H9 (cell line): ENCODE data around the gene CDH23. TPM values are rescaled to one million over a fixed set of nuclear protein-coding genes. Genes with fewer than 3 reads are reported as not detected.

Source experiments
- DNase-seq: peaks from one replicate; pipeline ENCODE4 v3.0.0-alpha.2; 2017
- H2AFZ ChIP-seq: one replicate; pipeline ENCODE4 v1.6.1; 2013; ENCODE audit warnings: mild to moderate bottlenecking, low read length, control low read depth, moderate library complexity
- H2AK5ac ChIP-seq: 2 replicates; pipeline ENCODE4 v1.6.1; 2013; ENCODE audit warnings: low read length, control low read depth, mixed read lengths; ENCODE audit not compliant: insufficient read length
- H2BK120ac ChIP-seq: one replicate; pipeline ENCODE4 v1.6.1; 2013; ENCODE audit warnings: low read depth, mild to moderate bottlenecking, low read length, control low read depth, inconsistent platforms; ENCODE audit not compliant: poor library complexity, severe bottlenecking
- H2BK12ac ChIP-seq: 2 replicates; pipeline ENCODE4 v1.6.1; 2013; ENCODE audit warnings: low read length, control low read depth, mixed read lengths, low read depth; ENCODE audit not compliant: insufficient read length
- H2BK15ac ChIP-seq: 2 replicates; pipeline ENCODE4 v1.6.1; 2013; ENCODE audit warnings: low read depth, low read length, control low read depth
- H2BK20ac ChIP-seq: one replicate; pipeline ENCODE4 v1.6.1; 2013; ENCODE audit warnings: low read depth, mild to moderate bottlenecking, low read length, control low read depth, inconsistent platforms; ENCODE audit not compliant: poor library complexity, severe bottlenecking
- H2BK5ac ChIP-seq: 2 replicates; pipeline ENCODE4 v1.6.1; 2013; ENCODE audit warnings: low read length, control low read depth, mixed read lengths; ENCODE audit not compliant: insufficient read length
- H3K14ac ChIP-seq: 2 replicates; pipeline ENCODE4 v1.6.1; 2013; ENCODE audit warnings: low read length, control low read depth; ENCODE audit not compliant: insufficient read depth
- H3K18ac ChIP-seq: 2 replicates; pipeline ENCODE4 v1.6.1; 2013; ENCODE audit warnings: low read depth, mild to moderate bottlenecking, mixed read lengths, low read length, control low read depth; ENCODE audit not compliant: insufficient read length
- H3K23ac ChIP-seq: 2 replicates; pipeline ENCODE4 v1.6.1; 2013; ENCODE audit warnings: low read length, control low read depth, mixed read lengths, low read depth; ENCODE audit not compliant: insufficient read length
- H3K23me2 ChIP-seq: 2 replicates; pipeline ENCODE4 v1.6.1; 2013; ENCODE audit warnings: low read depth, mild to moderate bottlenecking, mixed read lengths, low read length, control low read depth; ENCODE audit not compliant: insufficient read length, poor library complexity, severe bottlenecking
- H3K27ac ChIP-seq: 2 replicates; pipeline ENCODE4 v1.5.1; 2013; ENCODE audit warnings: low read length, control low read depth, mixed read lengths, low read depth; ENCODE audit not compliant: insufficient read length
- H3K27me3 ChIP-seq: 2 replicates; pipeline ENCODE4 v1.6.1; 2013; ENCODE audit warnings: low read length, control low read depth, inconsistent platforms; ENCODE audit not compliant: insufficient read depth
- H3K4ac ChIP-seq: 2 replicates; pipeline ENCODE4 v1.6.1; 2013; ENCODE audit warnings: low read depth, mild to moderate bottlenecking, control low read depth, inconsistent platforms, low read length, moderate library complexity
- H3K4me1 ChIP-seq: 2 replicates; pipeline ENCODE4 v1.6.1; 2013; ENCODE audit warnings: low read length, control low read depth, inconsistent platforms; ENCODE audit not compliant: insufficient read depth
- H3K4me2 ChIP-seq: 2 replicates; pipeline ENCODE4 v1.6.1; 2013; ENCODE audit warnings: low read length, control low read depth, mixed read lengths; ENCODE audit not compliant: insufficient read length, insufficient read depth
- H3K56ac ChIP-seq: 2 replicates; pipeline ENCODE4 v1.6.1; 2013; ENCODE audit warnings: low read depth, mild to moderate bottlenecking, mixed read lengths, low read length, control low read depth; ENCODE audit not compliant: insufficient read length
- H3K79me1 ChIP-seq: 2 replicates; pipeline ENCODE4 v1.6.1; 2013; ENCODE audit warnings: low read depth, mild to moderate bottlenecking, moderate library complexity, low read length, control low read depth, inconsistent platforms; ENCODE audit not compliant: insufficient read depth, poor library complexity, severe bottlenecking
- H3K79me2 ChIP-seq: 2 replicates; pipeline ENCODE4 v1.6.1; 2013; ENCODE audit warnings: low read length, control low read depth, inconsistent platforms; ENCODE audit not compliant: insufficient read depth
- H3K9ac ChIP-seq: 2 replicates; pipeline ENCODE4 v1.6.1; 2013; ENCODE audit warnings: low read length, control low read depth, mixed read lengths; ENCODE audit not compliant: insufficient read length; ENCODE audit errors: extremely low read depth
- H3K9me3 ChIP-seq: one replicate; pipeline ENCODE4 v1.6.1; 2013; ENCODE audit warnings: low read depth, low read length, inconsistent platforms; ENCODE audit not compliant: control insufficient read depth
- H3T11ph ChIP-seq: one replicate; pipeline ENCODE4 v1.6.1; 2013; ENCODE audit warnings: mild to moderate bottlenecking, low read length, control low read depth, inconsistent platforms
- H4K20me1 ChIP-seq: one replicate; pipeline ENCODE4 v1.6.1; 2013; ENCODE audit not compliant: control insufficient read depth, insufficient read length, insufficient read depth
- H4K5ac ChIP-seq: 2 replicates; pipeline ENCODE4 v1.6.1; 2013; ENCODE audit warnings: low read depth, mild to moderate bottlenecking, mixed read lengths, low read length, control low read depth; ENCODE audit not compliant: insufficient read length
- H4K8ac ChIP-seq: replicated peaks from 2 replicates; pipeline ENCODE4 v1.6.1; 2013; ENCODE audit warnings: low read length, control low read depth, mixed read lengths, low read depth; ENCODE audit not compliant: insufficient read length
- H4K91ac ChIP-seq: 2 replicates; pipeline ENCODE4 v1.6.1; 2013; ENCODE audit warnings: low read depth, mild to moderate bottlenecking, moderate library complexity, mixed read lengths, low read length, control low read depth; ENCODE audit not compliant: insufficient read length
- H3K27ac Mint-ChIP-seq, 3 experiments: 2 replicates in 2 of 3; 3 replicates in 1 of 3; pipeline ENCODE4 v1.8.0; 2020 to 2021; ENCODE audit warnings: mixed read lengths in 3 of 3, mild to moderate bottlenecking in 1 of 3, moderate library complexity in 1 of 3
- H3K27me3 Mint-ChIP-seq: 2 replicates; pipeline ENCODE4 v1.8.0; 2021; ENCODE audit warnings: low read depth, mild to moderate bottlenecking, moderate library complexity, mixed read lengths
- H3K36me3 Mint-ChIP-seq, 3 experiments: 2 replicates in 2 of 3; 3 replicates in 1 of 3; pipeline ENCODE4 v1.8.0; 2020 to 2021; ENCODE audit warnings: low read depth in 3 of 3, mixed read lengths in 3 of 3; ENCODE audit not compliant: insufficient read depth in 1 of 3
- H3K4me1 Mint-ChIP-seq, 2 experiments: 2 replicates each; pipeline ENCODE4 v1.8.0; 2020; ENCODE audit warnings: mixed read lengths in 2 of 2
- H3K4me3 Mint-ChIP-seq, 2 experiments: 2 replicates in 1 of 2; 3 replicates in 1 of 2; pipeline ENCODE4 v1.8.0; 2020 to 2021; ENCODE audit warnings: mild to moderate bottlenecking in 2 of 2, mixed read lengths in 2 of 2, moderate library complexity in 1 of 2
- H3K9me3 Mint-ChIP-seq, 2 experiments: 2 replicates in 1 of 2; 3 replicates in 1 of 2; pipeline ENCODE4 v1.8.0; 2020; ENCODE audit warnings: mild to moderate bottlenecking in 2 of 2, mixed read lengths in 2 of 2, moderate library complexity in 1 of 2
- WGBS: extraction: QIAGEN DNeasy Blood & Tissue Kit; methylation state at CpG from one replicate; pipeline ENCODE4 v1.1.7; 2013; ENCODE audit warnings: missing lambda C conversion rate, low lambda C conversion rate, mixed read lengths; ENCODE audit not compliant: insufficient read length; ENCODE audit errors: extremely low coverage; 5-methylcytosine and 5-hydroxymethylcytosine counted together
- total RNA-seq: library from RNA; stranded (reverse); gene quantifications from 2 replicates; pipeline ENCODE4 v1.2.1, GENCODE V29; 2021
- TF ChIP-seq, protein P1 (sequence below): fragments of 200-600 bp; sonication (generic); conservative IDR thresholded peaks from 3 replicates; pipeline ENCODE4 v1.8.0; 2021; ENCODE audit warnings: antibody characterized with exemption, mild to moderate bottlenecking

CDH23 gene
- total RNA-seq, 1 experiment from 2014 or later = 2.1 TPM

DNA sequence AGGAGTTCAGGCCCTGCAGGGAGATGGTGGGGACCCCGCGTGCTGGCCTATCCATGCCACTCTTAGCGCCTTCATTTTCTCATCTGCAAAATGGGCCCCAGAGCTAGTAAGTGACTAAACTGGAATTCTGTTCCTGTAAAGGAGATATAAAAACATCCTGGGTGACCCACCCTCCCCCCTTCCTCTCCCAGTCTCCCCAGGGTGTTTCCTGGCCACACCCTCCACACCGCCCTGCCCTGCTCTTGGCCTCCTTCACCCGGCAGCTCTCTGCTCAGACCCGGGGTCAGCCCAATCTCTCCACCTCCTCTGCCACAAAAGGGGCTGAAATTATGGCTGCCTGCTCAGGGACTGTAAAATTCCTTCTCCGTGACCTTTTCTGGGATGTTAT lies 252.2 kb downstream of the CDH23 start:
- no peak for DNase-seq
- no peak overlapping the region for H3K4me2 ChIP-seq

More for the DNA sequence above, 252.2 kb downstream of the CDH23 start:
- H3K27ac ChIP-seq = no peak overlapping the region
- H3K23ac ChIP-seq = no peak overlapping the region
- H2AK5ac ChIP-seq = no peak overlapping the region
- Mint-ChIP-seq H3K9me3 (no peaks in the 10 kb centered on the region; a peak in 1 of 5 replicates), H3K36me3 (peaks cover 0 to 2% (median 0%) of the 10 kb centered on the region in 3 experiments; a peak in 1 of 7 replicates), H3K4me1 (peaks cover 20 to 22% of the 10 kb centered on the region in 2 experiments), H3K4me3 (no peak overlapping the region; a peak in 1 of 5 replicates), H3K27ac (no peak overlapping the region), H3K27me3 (peaks cover 33% of the 10 kb centered on the region)
- no peak overlapping the region for H3K18ac ChIP-seq
- H3K79me2 ChIP-seq = no peaks in the 10 kb centered on the region
- no peak overlapping the region for H2BK120ac ChIP-seq
- H2BK5ac ChIP-seq = no peak overlapping the region
- H3K4ac ChIP-seq = no peak overlapping the region
- H3K27me3 ChIP-seq = no peaks in the 10 kb centered on the region; the same call in 1 of the 2 replicates
- H2AFZ ChIP-seq = no peak overlapping the region
- peaks cover 2% of the 10 kb centered on the region; the same call in 1 of the 2 replicates for H3K4me1 ChIP-seq
- no peak overlapping the region for H3K9ac ChIP-seq
- H4K91ac ChIP-seq = no peak overlapping the region
- no peak overlapping the region for H4K8ac ChIP-seq
- TF ChIP-seq, protein P1, sequence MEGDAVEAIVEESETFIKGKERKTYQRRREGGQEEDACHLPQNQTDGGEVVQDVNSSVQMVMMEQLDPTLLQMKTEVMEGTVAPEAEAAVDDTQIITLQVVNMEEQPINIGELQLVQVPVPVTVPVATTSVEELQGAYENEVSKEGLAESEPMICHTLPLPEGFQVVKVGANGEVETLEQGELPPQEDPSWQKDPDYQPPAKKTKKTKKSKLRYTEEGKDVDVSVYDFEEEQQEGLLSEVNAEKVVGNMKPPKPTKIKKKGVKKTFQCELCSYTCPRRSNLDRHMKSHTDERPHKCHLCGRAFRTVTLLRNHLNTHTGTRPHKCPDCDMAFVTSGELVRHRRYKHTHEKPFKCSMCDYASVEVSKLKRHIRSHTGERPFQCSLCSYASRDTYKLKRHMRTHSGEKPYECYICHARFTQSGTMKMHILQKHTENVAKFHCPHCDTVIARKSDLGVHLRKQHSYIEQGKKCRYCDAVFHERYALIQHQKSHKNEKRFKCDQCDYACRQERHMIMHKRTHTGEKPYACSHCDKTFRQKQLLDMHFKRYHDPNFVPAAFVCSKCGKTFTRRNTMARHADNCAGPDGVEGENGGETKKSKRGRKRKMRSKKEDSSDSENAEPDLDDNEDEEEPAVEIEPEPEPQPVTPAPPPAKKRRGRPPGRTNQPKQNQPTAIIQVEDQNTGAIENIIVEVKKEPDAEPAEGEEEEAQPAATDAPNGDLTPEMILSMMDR = no peak
- no peak overlapping the region for H2BK15ac ChIP-seq
- H4K5ac ChIP-seq = no peak overlapping the region
- no peak overlapping the region for H2BK12ac ChIP-seq
- no peak overlapping the region for H2BK20ac ChIP-seq
- WGBS = no CpG with 5 or more reads among the region's 7 CpGs
- H4K20me1 ChIP-seq = no peaks in the 10 kb centered on the region
- H3K79me1 ChIP-seq = no peaks in the 10 kb centered on the region
- H3K56ac ChIP-seq = no peak overlapping the region
- H3K9me3 ChIP-seq = no peaks in the 10 kb centered on the region
- no peak overlapping the region for H3T11ph ChIP-seq
- 0 out of 2 replicates have a peak overlapping the region, but pooled peaks have one; percentile 33 for H3K14ac ChIP-seq
- H3K23me2 ChIP-seq = no peaks in the 10 kb centered on the region
